Progenitor cell of endocrine pancreas (in vitro differentiated cells): ENCODE measurements around the gene ZZZ3. TPM values are rescaled to one million over a fixed set of nuclear protein-coding genes. Genes with fewer than 3 reads are reported as not detected.
A peak's percentile ranks its signal among the peaks of the same experiment; 100 is the strongest.

Source experiments
- DNase-seq: peaks from one replicate; pipeline ENCODE4 v3.0.0; 2021; ENCODE audit warnings: low spot score; ENCODE audit not compliant: unreplicated experiment
- H3K27ac Mint-ChIP-seq: 2 replicates; pipeline ENCODE4 v1.8.0; 2021; ENCODE audit warnings: mild to moderate bottlenecking, moderate library complexity, mixed read lengths
- H3K27me3 Mint-ChIP-seq: 2 replicates; pipeline ENCODE4 v1.8.0; 2021; ENCODE audit warnings: mixed read lengths
- H3K36me3 Mint-ChIP-seq: 2 replicates; pipeline ENCODE4 v1.8.0; 2022; ENCODE audit warnings: mixed read lengths; ENCODE audit not compliant: insufficient read depth
- H3K4me1 Mint-ChIP-seq: 2 replicates; pipeline ENCODE4 v1.8.0; 2021; ENCODE audit warnings: low read depth, mixed read lengths
- H3K4me3 Mint-ChIP-seq: 2 replicates; pipeline ENCODE4 v1.8.0; 2021; ENCODE audit warnings: low read depth, mild to moderate bottlenecking, moderate library complexity, mixed read lengths
- H3K9me3 Mint-ChIP-seq: 2 replicates; pipeline ENCODE4 v1.8.0; 2021; ENCODE audit warnings: low read depth, mixed read lengths
- CTCF ChIP-seq: fragments of 200-600 bp; sonication (generic); IDR thresholded peaks from one replicate; pipeline ENCODE4 v1.5.0; 2021; ENCODE audit warnings: antibody characterized with exemption, mild to moderate bottlenecking; ENCODE audit not compliant: unreplicated experiment
- long read RNA-seq: library from polyadenylated mRNA; unstranded; transcript quantifications from one replicate; pipeline ENCODE4 v2.0.0, GENCODE V29; 2020
- total RNA-seq: library from RNA; stranded (reverse); gene quantifications from 2 replicates; pipeline ENCODE4 v1.2.1, GENCODE V29; 2021

ZZZ3 gene
- total RNA-seq, result 59.3 and 62.3 TPM in 2 replicates
- long read RNA-seq, full-length matches to known transcripts, result 7 of 72 reads
- long read RNA-seq, partial matches to known transcripts, result 29 of 72 reads
- long read RNA-seq, other reads (novel, unspliced or antisense), result 36 of 72 reads

DNA sequence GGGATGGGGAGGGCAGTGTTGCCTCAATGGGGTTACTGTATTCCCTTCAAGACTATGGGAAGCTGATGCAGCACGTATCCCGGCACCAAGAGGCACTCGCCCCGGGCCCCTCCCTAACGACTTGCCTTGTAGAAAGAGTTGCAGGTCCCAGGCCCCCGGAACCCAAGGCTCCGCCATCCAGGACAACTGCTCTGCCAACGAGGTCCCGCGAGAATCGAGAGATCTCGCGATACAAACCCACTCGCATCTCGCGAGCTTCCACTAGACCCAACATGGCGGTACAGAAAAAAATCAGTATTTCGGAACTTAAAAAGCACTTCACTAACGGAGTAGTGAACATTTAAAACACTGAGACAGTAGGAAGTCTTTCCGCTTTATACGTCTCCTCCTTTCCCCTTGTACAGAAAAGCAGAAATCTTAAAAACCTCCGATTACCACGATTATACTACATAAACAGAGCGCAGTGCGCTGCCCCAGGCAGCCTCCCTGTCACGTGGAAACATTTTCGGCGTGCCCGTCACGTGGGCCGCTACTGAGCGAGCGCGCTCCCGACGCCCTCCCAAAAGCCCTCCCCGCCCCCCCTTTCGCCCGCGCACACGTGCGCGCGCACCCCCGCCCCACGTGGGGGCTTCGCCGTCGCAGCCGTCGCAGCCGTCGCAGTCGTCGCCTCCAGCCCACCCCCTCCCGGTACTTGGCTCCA, at the start of gene ZZZ3:
Gene ZZZ3 (minus strand): TSS at position 199 of the 700 bp plus-strand sequence. CDS start 49,304 bp downstream, outside the sequence.
- peak within 1 kb of the TSS; percentile 99 for H3K27ac Mint-ChIP-seq
- peak within 1 kb of the TSS; percentile 86 for H3K4me3 Mint-ChIP-seq
- no peaks in the 10 kb centered on the region for H3K27me3 Mint-ChIP-seq
- TF ChIP-seq CTCF, result no peak
- no peaks in the 10 kb centered on the region for H3K9me3 Mint-ChIP-seq
- DNase-seq, result peak; percentile 85
- H3K36me3 Mint-ChIP-seq, result no peaks in the 10 kb centered on the region
- peaks cover 29% of the 10 kb centered on the region for H3K4me1 Mint-ChIP-seq

GRCh38 chr1:77732090-77732489, 49.6 kb upstream of the ZZZ3 start:
- no peak for DNase-seq
- H3K4me1 Mint-ChIP-seq, result peaks cover 5% of the 10 kb centered on the region
- H3K27ac Mint-ChIP-seq, result no peak overlapping the region
- H3K27me3 Mint-ChIP-seq, result no peaks in the 10 kb centered on the region
- no peak overlapping the region for H3K4me3 Mint-ChIP-seq
- H3K36me3 Mint-ChIP-seq, result peaks cover 16% of the 10 kb centered on the region
- no peaks in the 10 kb centered on the region for H3K9me3 Mint-ChIP-seq
- no peak for TF ChIP-seq CTCF

DNA sequence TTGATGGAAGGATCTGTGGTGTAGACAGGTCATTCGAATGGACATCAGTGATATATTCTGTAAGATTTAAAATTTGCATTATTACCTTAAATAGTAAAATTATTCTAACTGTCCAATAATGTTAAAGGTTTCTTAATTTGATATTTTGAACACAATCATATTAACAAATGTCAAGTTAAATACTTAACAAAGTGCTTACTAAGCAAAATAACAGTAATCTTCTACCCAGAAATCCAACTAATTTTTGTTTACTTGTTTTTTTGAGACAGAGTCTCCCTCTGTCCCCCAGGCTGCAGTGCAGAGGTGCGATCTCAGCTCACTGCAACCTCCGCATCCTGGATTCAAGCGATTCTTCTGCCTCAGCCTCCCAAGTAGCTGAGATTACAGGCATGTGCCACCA, 43.2 kb upstream of the ZZZ3 start:
- TF ChIP-seq CTCF, result no peak
- no peaks in the 10 kb centered on the region for H3K27me3 Mint-ChIP-seq
- no peaks in the 10 kb centered on the region for H3K9me3 Mint-ChIP-seq
- H3K36me3 Mint-ChIP-seq, result peaks cover 32% of the 10 kb centered on the region
- peaks cover under 1% of the 10 kb centered on the region for H3K4me1 Mint-ChIP-seq
- H3K4me3 Mint-ChIP-seq, result no peak overlapping the region
- no peak overlapping the region for H3K27ac Mint-ChIP-seq
- no peak for DNase-seq

DNA sequence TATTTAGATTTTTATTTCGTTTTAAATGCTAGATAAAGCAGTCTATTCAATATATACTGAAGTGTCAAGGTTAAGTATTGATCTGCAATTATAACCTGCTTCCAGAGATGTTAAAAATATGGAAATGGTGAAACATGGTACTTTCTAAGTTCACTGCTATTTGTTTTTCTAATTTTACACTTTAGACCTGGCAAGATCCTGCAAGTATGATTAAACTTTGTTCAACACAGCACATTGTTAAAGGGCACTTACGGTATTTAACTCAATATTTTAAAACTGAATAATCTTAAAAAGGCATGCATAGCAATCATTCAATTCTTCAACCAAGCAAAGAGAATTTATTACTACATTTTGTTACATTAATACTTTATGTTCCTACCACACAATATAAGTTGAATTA, 35.7 kb upstream of the ZZZ3 start:
- H3K27ac Mint-ChIP-seq, result no peak overlapping the region
- no peaks in the 10 kb centered on the region for H3K4me1 Mint-ChIP-seq
- H3K9me3 Mint-ChIP-seq, result peaks cover 6% of the 10 kb centered on the region
- TF ChIP-seq CTCF, result no peak
- DNase-seq, result no peak
- H3K4me3 Mint-ChIP-seq, result no peak overlapping the region
- H3K27me3 Mint-ChIP-seq, result no peaks in the 10 kb centered on the region
- H3K36me3 Mint-ChIP-seq, result peaks cover 46% of the 10 kb centered on the region

DNA sequence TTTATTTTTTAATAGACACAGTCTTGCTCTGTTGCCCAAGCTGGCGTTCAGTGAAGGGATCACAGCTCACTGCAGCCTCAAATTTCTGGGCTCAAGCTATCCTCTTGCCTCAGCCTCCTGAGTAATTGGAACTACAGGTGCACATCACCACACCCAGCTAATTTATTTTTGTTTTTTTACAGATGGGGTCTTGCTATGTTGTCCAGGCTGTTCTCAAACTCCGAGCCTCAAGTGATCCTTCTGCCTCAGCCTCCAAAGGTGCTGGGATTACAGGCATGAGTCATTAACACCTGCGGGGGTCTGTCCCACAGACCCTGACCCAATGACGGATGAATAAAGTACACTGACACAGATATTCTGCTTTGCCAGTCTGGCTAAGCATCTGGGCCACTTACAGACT, 33.6 kb upstream of the ZZZ3 start:
- Mint-ChIP-seq H3K4me3 (no peak overlapping the region), H3K36me3 (peaks cover 43% of the 10 kb centered on the region), H3K9me3 (peaks cover 6% of the 10 kb centered on the region), H3K27me3 (no peaks in the 10 kb centered on the region), H3K27ac (no peak overlapping the region), H3K4me1 (no peaks in the 10 kb centered on the region)
- TF ChIP-seq CTCF, result no peak
- DNase-seq, result no peak
